Measurements from ENCODE around the gene DYRK1A. TPM values are rescaled to one million over a fixed set of nuclear protein-coding genes. Genes with fewer than 3 reads are reported as not detected.
A peak's percentile ranks its signal among the peaks of the same experiment; 100 is the strongest.

Gene DYRK1A
- total and polyA plus RNA-seq, 7 donors: 21.5 to 105 (median 79.9) TPM

GRCh38 chr21:37421306-37421705 lies 54.7 kb downstream of the DYRK1A start:
- intact Hi-C loops (cut with DNase I): loop anchor here in 1 of 2 donors (5.0 kb wide), 1 partner anchor 44 kb away; no protein-coding TSS in a partner anchor
- Histone ChIP-seq H3K4me3 (no peak overlapping the region), H3K36me3 (ENCODE audit: insufficient read depth in 1 of 2, low read depth in 1 of 2) (peaks cover 5 to 18% of the 10 kb centered on the region in 2 donors), H3K27ac (no peak overlapping the region), H3K9me3 (no peaks in the 10 kb centered on the region), H3K27me3 (ENCODE audit: insufficient read depth in 3 of 3, low read length in 2 of 3) (no peaks in the 10 kb centered on the region), H3K4me1 (peaks cover 88% of the 10 kb centered on the region)
- TF ChIP-seq, protein P1, sequence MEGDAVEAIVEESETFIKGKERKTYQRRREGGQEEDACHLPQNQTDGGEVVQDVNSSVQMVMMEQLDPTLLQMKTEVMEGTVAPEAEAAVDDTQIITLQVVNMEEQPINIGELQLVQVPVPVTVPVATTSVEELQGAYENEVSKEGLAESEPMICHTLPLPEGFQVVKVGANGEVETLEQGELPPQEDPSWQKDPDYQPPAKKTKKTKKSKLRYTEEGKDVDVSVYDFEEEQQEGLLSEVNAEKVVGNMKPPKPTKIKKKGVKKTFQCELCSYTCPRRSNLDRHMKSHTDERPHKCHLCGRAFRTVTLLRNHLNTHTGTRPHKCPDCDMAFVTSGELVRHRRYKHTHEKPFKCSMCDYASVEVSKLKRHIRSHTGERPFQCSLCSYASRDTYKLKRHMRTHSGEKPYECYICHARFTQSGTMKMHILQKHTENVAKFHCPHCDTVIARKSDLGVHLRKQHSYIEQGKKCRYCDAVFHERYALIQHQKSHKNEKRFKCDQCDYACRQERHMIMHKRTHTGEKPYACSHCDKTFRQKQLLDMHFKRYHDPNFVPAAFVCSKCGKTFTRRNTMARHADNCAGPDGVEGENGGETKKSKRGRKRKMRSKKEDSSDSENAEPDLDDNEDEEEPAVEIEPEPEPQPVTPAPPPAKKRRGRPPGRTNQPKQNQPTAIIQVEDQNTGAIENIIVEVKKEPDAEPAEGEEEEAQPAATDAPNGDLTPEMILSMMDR (IDR thresholded peaks at IDR 0.05): no peak
- no peak for DNase-seq
- ATAC-seq: no peak
- 94 to 96% (median 95%) methylated on average over 8 of the region's 8 CpGs for WGBS, 3 donors

DNA sequence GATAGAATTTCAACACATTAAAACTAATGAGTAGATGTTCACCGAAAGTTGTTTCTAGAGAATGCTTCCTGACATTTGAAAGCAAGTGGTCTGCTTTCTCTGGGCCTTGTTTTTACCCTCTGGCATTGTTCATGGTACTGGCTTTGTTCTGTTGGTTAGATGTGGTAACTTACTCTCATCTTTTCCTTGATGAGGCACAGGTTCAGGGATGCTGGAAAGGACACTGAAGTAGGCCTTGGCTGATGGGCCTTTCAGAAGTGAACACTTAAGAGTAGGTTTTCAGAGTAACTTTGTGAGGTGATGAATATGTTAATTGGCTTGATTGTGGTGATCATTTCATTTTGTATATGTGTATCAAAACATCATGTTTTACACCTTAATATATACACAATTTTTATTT lies 55.8 kb downstream of the DYRK1A start:
- peak in 1 of 4 donors; percentile 39 for ATAC-seq
- 93 to 100% (median 97%) methylated on average over 1 of the region's 1 CpG for WGBS, 3 donors

DNA sequence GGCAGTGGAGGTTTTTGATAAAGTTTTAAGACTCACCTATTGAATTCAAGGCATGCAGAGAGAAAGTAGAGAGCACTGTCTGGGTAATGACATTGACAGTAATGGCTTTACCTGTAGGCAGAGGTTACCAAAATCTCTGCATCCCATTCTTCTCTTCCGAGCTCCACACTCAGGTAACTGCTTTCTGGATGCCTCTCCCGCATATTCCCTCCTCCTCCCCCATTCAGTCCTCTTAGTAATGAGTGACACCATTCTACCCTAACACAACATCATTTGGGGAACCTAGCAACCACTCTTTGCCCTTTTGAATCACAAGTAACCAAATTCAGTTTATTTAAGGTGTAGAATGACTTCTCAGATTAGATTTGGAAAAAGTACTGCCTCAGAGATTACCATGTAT lies 56.5 kb downstream of the DYRK1A start:
- H3K4me3 ChIP-seq: no peak overlapping the region
- no peaks in the 10 kb centered on the region for H3K9me3 ChIP-seq
- intact Hi-C loops (cut with DNase I): loop anchor here in 1 of 2 donors (5.0 kb wide), 1 partner anchor 46 kb away; no protein-coding TSS in a partner anchor
- DNase-seq (no peak), ATAC-seq (peak in 1 of 4 donors; percentile 33)
- WGBS, 3 donors: 35 to 45% (median 41%) methylated on average over 2 of the region's 2 CpGs
- peaks cover 74% of the 10 kb centered on the region for H3K4me1 ChIP-seq
- H3K27me3 ChIP-seq (ENCODE audit: insufficient read depth in 3 of 3, low read length in 2 of 3): no peaks in the 10 kb centered on the region
- H3K27ac ChIP-seq: peak overlapping the region; percentile 31
- peaks cover 5 to 18% of the 10 kb centered on the region in 2 donors for H3K36me3 ChIP-seq (ENCODE audit: insufficient read depth in 1 of 2, low read depth in 1 of 2)
- TF ChIP-seq, protein P1 (IDR thresholded peaks at IDR 0.05): no peak

More for the DNA sequence above, 55.8 kb downstream of the DYRK1A start:
- no peak for DNase-seq
- no peak overlapping the region for H3K27ac ChIP-seq
- TF ChIP-seq, protein P1 (IDR thresholded peaks at IDR 0.05): no peak
- no peaks in the 10 kb centered on the region for H3K27me3 ChIP-seq (ENCODE audit: insufficient read depth in 3 of 3, low read length in 2 of 3)
- H3K4me3 ChIP-seq: no peak overlapping the region
- intact Hi-C loops (cut with DNase I): loop anchor here in 1 of 2 donors (5.0 kb wide), 1 partner anchor 45 kb away; no protein-coding TSS in a partner anchor
- peaks cover 5 to 18% of the 10 kb centered on the region in 2 donors for H3K36me3 ChIP-seq (ENCODE audit: insufficient read depth in 1 of 2, low read depth in 1 of 2)
- H3K4me1 ChIP-seq: peaks cover 79% of the 10 kb centered on the region
- no peaks in the 10 kb centered on the region for H3K9me3 ChIP-seq

DNA sequence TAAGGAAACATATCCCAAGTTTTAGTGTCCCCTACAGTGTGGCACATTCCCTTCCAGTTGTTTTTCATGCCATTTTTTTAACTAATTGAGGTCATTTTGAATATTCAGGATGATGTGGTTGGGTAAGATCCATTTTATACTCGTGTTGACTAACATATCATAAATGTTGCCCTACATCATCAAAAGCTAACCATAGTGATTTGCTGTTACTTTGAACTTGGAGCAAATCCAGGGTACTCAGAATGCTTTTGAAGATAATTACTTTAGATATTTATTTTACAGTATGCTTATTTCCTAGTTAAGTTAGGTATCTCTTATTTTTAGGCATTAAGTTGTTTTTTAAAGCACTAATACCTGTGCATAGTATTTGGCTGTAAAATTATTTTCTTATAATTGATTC lies 57.8 kb downstream of the DYRK1A start:
- Histone ChIP-seq H3K27me3 (ENCODE audit: insufficient read depth in 3 of 3, low read length in 2 of 3) (no peaks in the 10 kb centered on the region), H3K27ac (peak overlapping the region; percentile 56), H3K36me3 (ENCODE audit: insufficient read depth in 1 of 2, low read depth in 1 of 2) (peaks cover 5 to 18% of the 10 kb centered on the region in 2 donors), H3K4me1 (peaks cover 74% of the 10 kb centered on the region), H3K4me3 (no peak overlapping the region), H3K9me3 (no peaks in the 10 kb centered on the region)
- TF ChIP-seq, protein P1 (IDR thresholded peaks at IDR 0.05): no peak
- intact Hi-C loops (cut with DNase I): loop anchor here in 1 of 2 donors (5.0 kb wide), 1 partner anchor 47 kb away; no protein-coding TSS in a partner anchor
- DNase-seq (no peak), ATAC-seq (peak in 1 of 4 donors; percentile 24)
- WGBS, 3 donors: 16 to 34% (median 18%) methylated on average over 1 of the region's 1 CpG

- Histone ChIP-seq H3K9me3 (no peaks in the 10 kb centered on the region), H3K36me3 (ENCODE audit: insufficient read depth in 1 of 2, low read depth in 1 of 2) (peaks cover 5 to 18% of the 10 kb centered on the region in 2 donors), H3K4me1 (peaks cover 75% of the 10 kb centered on the region), H3K27ac (peak overlapping the region; percentile 56), H3K27me3 (ENCODE audit: insufficient read depth in 3 of 3, low read length in 2 of 3) (no peaks in the 10 kb centered on the region), H3K4me3 (no peak overlapping the region)
- TF ChIP-seq, protein P1 (IDR thresholded peaks at IDR 0.05): no peak
- ATAC-seq (peak in 1 of 4 donors; percentile 27), DNase-seq (no peak)
- intact Hi-C loops (cut with DNase I): no loop called here
- WGBS, 3 donors: 9 to 17% (median 15%) methylated on average over 3 of the region's 3 CpGs
These were observed 58.4 kb downstream of the DYRK1A start for GRCh38 chr21:37425001-37425400.

Measured in psoas muscle (tissue), 8 donors.